ENCODE results near the gene ASAP2. TPM values are rescaled to one million over a fixed set of nuclear protein-coding genes. Genes with fewer than 3 reads are reported as not detected.

Gene ASAP2
- total RNA-seq, 1 donor from 2014 or later: 49.6 TPM

DNA sequence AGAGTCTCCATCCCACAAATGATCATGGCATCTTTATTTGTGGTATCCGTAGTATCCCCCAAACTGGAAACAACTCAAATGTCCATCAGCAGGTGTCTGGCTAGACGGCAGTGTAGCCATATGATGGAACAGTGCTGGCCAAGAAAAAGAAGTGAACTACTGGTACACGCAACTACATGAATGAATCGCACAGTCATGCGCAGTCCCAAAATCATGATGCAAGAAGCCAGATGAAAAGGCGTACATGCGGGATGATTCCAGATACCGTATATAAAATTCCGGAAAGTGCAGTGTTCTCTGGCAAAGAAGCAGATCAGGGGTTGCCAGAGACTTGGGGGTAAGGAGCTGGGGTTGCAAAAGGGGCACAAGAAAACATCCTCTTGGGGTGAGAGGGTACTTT, 102.5 kb downstream of the ASAP2 start:
- no peak overlapping the region for H3K4me3 Mint-ChIP-seq (ENCODE audit: unreplicated experiment)
- H3K9me3 Mint-ChIP-seq (ENCODE audit: unreplicated experiment): no peaks in the 10 kb centered on the region
- TF ChIP-seq, protein P1, sequence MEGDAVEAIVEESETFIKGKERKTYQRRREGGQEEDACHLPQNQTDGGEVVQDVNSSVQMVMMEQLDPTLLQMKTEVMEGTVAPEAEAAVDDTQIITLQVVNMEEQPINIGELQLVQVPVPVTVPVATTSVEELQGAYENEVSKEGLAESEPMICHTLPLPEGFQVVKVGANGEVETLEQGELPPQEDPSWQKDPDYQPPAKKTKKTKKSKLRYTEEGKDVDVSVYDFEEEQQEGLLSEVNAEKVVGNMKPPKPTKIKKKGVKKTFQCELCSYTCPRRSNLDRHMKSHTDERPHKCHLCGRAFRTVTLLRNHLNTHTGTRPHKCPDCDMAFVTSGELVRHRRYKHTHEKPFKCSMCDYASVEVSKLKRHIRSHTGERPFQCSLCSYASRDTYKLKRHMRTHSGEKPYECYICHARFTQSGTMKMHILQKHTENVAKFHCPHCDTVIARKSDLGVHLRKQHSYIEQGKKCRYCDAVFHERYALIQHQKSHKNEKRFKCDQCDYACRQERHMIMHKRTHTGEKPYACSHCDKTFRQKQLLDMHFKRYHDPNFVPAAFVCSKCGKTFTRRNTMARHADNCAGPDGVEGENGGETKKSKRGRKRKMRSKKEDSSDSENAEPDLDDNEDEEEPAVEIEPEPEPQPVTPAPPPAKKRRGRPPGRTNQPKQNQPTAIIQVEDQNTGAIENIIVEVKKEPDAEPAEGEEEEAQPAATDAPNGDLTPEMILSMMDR (IDR thresholded peaks at IDR 0.05; ENCODE audit: partially characterized antibody, unreplicated experiment): no peak
- no peak overlapping the region for H3K27ac Mint-ChIP-seq (ENCODE audit: unreplicated experiment)
- H3K36me3 Mint-ChIP-seq (ENCODE audit: unreplicated experiment): no peaks in the 10 kb centered on the region
- H3K27me3 Mint-ChIP-seq (ENCODE audit: unreplicated experiment): peaks cover 5% of the 10 kb centered on the region
- peaks cover 11% of the 10 kb centered on the region for H3K4me1 Mint-ChIP-seq (ENCODE audit: low read depth, unreplicated experiment)
- DNase-seq: no peak

DNA sequence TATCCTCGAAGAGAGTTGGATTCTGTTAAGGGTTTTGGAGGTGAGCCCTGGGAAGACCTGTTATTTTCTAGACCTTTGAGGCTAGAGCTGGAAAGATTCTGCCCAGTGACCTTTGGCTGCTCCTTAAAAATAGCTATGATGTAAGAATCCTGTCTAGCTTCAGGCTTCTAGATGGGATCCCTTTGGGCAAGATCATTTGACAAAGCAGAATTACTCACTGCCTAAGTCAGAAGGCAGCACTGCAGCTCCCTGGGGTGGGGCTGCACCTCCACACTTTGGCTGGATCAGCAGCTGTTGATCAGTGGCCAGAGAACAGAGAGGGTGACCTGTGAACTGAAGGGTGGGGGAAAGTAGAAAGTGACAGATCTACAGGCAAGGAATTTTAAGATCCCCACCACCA, 103.8 kb downstream of the ASAP2 start:
- Mint-ChIP-seq H3K4me1 (ENCODE audit: low read depth, unreplicated experiment) (peaks cover 11% of the 10 kb centered on the region), H3K27me3 (ENCODE audit: unreplicated experiment) (peaks cover 5% of the 10 kb centered on the region), H3K27ac (ENCODE audit: unreplicated experiment) (no peak overlapping the region), H3K4me3 (ENCODE audit: unreplicated experiment) (no peak overlapping the region), H3K36me3 (ENCODE audit: unreplicated experiment) (peaks cover 5% of the 10 kb centered on the region), H3K9me3 (ENCODE audit: unreplicated experiment) (peaks cover 1% of the 10 kb centered on the region)
- TF ChIP-seq, protein P1 (IDR thresholded peaks at IDR 0.05; ENCODE audit: partially characterized antibody, unreplicated experiment): no peak
- DNase-seq: no peak

DNA sequence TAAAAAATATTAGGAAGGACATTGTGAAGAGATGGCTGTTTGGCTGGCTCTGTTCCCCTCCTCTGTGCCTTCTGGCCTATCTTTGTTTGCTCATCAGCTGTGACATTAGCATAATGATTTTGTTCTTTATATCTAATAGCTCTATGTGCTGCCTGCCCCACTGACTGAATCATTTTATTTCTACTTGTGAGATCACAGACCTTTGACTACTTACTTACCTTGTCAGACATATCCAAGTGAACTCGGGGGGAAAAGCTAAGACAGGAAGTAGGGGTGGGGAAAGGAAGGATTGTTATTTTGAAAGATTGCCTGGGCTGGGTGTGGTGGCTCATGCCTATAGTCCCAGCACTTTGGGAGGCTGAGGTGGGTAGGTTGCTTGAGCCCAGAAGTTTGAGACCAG, 104.2 kb downstream of the ASAP2 start:
- Mint-ChIP-seq H3K27ac (ENCODE audit: unreplicated experiment) (no peak overlapping the region), H3K27me3 (ENCODE audit: unreplicated experiment) (peaks cover 5% of the 10 kb centered on the region), H3K4me1 (ENCODE audit: low read depth, unreplicated experiment) (peaks cover 11% of the 10 kb centered on the region), H3K9me3 (ENCODE audit: unreplicated experiment) (peaks cover 1% of the 10 kb centered on the region), H3K4me3 (ENCODE audit: unreplicated experiment) (no peak overlapping the region), H3K36me3 (ENCODE audit: unreplicated experiment) (peaks cover 5% of the 10 kb centered on the region)
- TF ChIP-seq, protein P1 (IDR thresholded peaks at IDR 0.05; ENCODE audit: partially characterized antibody, unreplicated experiment): no peak
- DNase-seq: no peak

GRCh38 chr2:9311488-9311887, 104.9 kb downstream of the ASAP2 start:
- Mint-ChIP-seq H3K4me1 (ENCODE audit: low read depth, unreplicated experiment) (peaks cover 11% of the 10 kb centered on the region), H3K27me3 (ENCODE audit: unreplicated experiment) (peaks cover 2% of the 10 kb centered on the region), H3K36me3 (ENCODE audit: unreplicated experiment) (peaks cover 5% of the 10 kb centered on the region)

DNA sequence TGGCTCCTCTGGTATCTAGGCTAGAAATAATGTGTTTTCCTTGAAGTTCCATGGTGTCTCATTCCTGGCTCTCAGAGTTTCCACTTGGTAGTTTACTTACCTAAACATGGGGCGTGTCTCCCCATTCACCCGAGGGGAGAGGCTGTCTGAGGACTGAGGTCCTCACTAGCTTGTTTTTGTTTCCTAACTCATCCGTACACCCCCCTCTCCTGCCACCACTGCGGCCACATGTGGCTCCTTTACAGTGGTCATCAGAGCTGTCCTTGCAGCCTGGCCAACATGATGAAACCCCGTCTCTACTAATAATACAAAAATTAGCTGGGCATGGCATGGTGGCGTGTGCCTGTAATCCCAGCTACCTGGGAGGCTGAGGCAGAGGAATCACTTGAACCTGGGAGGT, 106.0 kb downstream of the ASAP2 start:
- H3K36me3 Mint-ChIP-seq (ENCODE audit: unreplicated experiment): peaks cover 5% of the 10 kb centered on the region
- TF ChIP-seq, protein P1 (IDR thresholded peaks at IDR 0.05; ENCODE audit: partially characterized antibody, unreplicated experiment): no peak
- H3K4me3 Mint-ChIP-seq (ENCODE audit: unreplicated experiment): no peak overlapping the region
- peaks cover 2% of the 10 kb centered on the region for H3K27me3 Mint-ChIP-seq (ENCODE audit: unreplicated experiment)
- no peak for DNase-seq
- peaks cover 11% of the 10 kb centered on the region for H3K4me1 Mint-ChIP-seq (ENCODE audit: low read depth, unreplicated experiment)
- H3K9me3 Mint-ChIP-seq (ENCODE audit: unreplicated experiment): peaks cover 1% of the 10 kb centered on the region
- no peak overlapping the region for H3K27ac Mint-ChIP-seq (ENCODE audit: unreplicated experiment)

More at GRCh38 chr2:9311488-9311887, 104.9 kb downstream of the ASAP2 start:
- TF ChIP-seq, protein P1 (IDR thresholded peaks at IDR 0.05; ENCODE audit: partially characterized antibody, unreplicated experiment): no peak
- H3K9me3 Mint-ChIP-seq (ENCODE audit: unreplicated experiment): peaks cover 1% of the 10 kb centered on the region
- DNase-seq: no peak
- H3K4me3 Mint-ChIP-seq (ENCODE audit: unreplicated experiment): no peak overlapping the region
- H3K27ac Mint-ChIP-seq (ENCODE audit: unreplicated experiment): no peak overlapping the region
